Osteocyte (in vitro differentiated cells): ENCODE data around the gene IMPDH1. TPM values are rescaled to one million over a fixed set of nuclear protein-coding genes. Genes with fewer than 3 reads are reported as not detected.
A peak's percentile ranks its signal among the peaks of the same experiment; 100 is the strongest.

Experiments
- DNase-seq: peaks from one replicate; pipeline ENCODE4 v3.0.0; 2021; ENCODE audit warnings: mixed read lengths; ENCODE audit not compliant: unreplicated experiment; ENCODE audit errors: extremely low spot score
- H3K27ac Mint-ChIP-seq: one replicate; pipeline ENCODE4 v1.8.0; 2021; ENCODE audit warnings: mild to moderate bottlenecking, mixed read lengths; ENCODE audit not compliant: unreplicated experiment
- H3K27me3 Mint-ChIP-seq: one replicate; pipeline ENCODE4 v1.8.0; 2021; ENCODE audit warnings: mixed read lengths; ENCODE audit not compliant: unreplicated experiment
- H3K36me3 Mint-ChIP-seq: one replicate; pipeline ENCODE4 v1.8.0; 2021; ENCODE audit warnings: mixed read lengths; ENCODE audit not compliant: unreplicated experiment
- H3K4me1 Mint-ChIP-seq: one replicate; pipeline ENCODE4 v1.8.0; 2021; ENCODE audit warnings: mixed read lengths; ENCODE audit not compliant: unreplicated experiment
- H3K4me3 Mint-ChIP-seq: one replicate; pipeline ENCODE4 v1.8.0; 2021; ENCODE audit warnings: mild to moderate bottlenecking, moderate library complexity, mixed read lengths; ENCODE audit not compliant: unreplicated experiment
- H3K9me3 Mint-ChIP-seq: one replicate; pipeline ENCODE4 v1.8.0; 2021; ENCODE audit warnings: mixed read lengths; ENCODE audit not compliant: unreplicated experiment
- total RNA-seq: library from RNA; stranded (reverse); gene quantifications from 2 replicates; pipeline ENCODE4 v1.2.1, GENCODE V29; 2021
- TF ChIP-seq, protein P1 (sequence below): fragments of 200-600 bp; sonication (generic); IDR thresholded peaks from 2 replicates; pipeline ENCODE4 v1.5.0; 2021; ENCODE audit warnings: antibody characterized with exemption, mild to moderate bottlenecking, moderate library complexity

Gene IMPDH1
- total RNA-seq, 1 donor from 2014 or later = 33.5 TPM

- Mint-ChIP-seq H3K4me1 (no peaks in the 10 kb centered on the region), H3K36me3 (no peaks in the 10 kb centered on the region), H3K4me3 (no peak overlapping the region), H3K9me3 (no peaks in the 10 kb centered on the region), H3K27ac (no peak overlapping the region), H3K27me3 (peaks cover 39% of the 10 kb centered on the region)
- DNase-seq = peak; percentile 75
- TF ChIP-seq, protein P1, sequence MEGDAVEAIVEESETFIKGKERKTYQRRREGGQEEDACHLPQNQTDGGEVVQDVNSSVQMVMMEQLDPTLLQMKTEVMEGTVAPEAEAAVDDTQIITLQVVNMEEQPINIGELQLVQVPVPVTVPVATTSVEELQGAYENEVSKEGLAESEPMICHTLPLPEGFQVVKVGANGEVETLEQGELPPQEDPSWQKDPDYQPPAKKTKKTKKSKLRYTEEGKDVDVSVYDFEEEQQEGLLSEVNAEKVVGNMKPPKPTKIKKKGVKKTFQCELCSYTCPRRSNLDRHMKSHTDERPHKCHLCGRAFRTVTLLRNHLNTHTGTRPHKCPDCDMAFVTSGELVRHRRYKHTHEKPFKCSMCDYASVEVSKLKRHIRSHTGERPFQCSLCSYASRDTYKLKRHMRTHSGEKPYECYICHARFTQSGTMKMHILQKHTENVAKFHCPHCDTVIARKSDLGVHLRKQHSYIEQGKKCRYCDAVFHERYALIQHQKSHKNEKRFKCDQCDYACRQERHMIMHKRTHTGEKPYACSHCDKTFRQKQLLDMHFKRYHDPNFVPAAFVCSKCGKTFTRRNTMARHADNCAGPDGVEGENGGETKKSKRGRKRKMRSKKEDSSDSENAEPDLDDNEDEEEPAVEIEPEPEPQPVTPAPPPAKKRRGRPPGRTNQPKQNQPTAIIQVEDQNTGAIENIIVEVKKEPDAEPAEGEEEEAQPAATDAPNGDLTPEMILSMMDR = no peak
Observed at GRCh38 chr7:128352636-128353035, 57.1 kb downstream of the IMPDH1 start.

GRCh38 chr7:128352153-128352537 is 57.6 kb downstream of the IMPDH1 start:
- Mint-ChIP-seq H3K27me3 (peaks cover 42% of the 10 kb centered on the region), H3K9me3 (no peaks in the 10 kb centered on the region), H3K27ac (no peak overlapping the region), H3K4me3 (no peak overlapping the region), H3K4me1 (no peaks in the 10 kb centered on the region), H3K36me3 (no peaks in the 10 kb centered on the region)
- peak; percentile 80 for DNase-seq
- TF ChIP-seq, protein P1 = peak; percentile 5

DNA sequence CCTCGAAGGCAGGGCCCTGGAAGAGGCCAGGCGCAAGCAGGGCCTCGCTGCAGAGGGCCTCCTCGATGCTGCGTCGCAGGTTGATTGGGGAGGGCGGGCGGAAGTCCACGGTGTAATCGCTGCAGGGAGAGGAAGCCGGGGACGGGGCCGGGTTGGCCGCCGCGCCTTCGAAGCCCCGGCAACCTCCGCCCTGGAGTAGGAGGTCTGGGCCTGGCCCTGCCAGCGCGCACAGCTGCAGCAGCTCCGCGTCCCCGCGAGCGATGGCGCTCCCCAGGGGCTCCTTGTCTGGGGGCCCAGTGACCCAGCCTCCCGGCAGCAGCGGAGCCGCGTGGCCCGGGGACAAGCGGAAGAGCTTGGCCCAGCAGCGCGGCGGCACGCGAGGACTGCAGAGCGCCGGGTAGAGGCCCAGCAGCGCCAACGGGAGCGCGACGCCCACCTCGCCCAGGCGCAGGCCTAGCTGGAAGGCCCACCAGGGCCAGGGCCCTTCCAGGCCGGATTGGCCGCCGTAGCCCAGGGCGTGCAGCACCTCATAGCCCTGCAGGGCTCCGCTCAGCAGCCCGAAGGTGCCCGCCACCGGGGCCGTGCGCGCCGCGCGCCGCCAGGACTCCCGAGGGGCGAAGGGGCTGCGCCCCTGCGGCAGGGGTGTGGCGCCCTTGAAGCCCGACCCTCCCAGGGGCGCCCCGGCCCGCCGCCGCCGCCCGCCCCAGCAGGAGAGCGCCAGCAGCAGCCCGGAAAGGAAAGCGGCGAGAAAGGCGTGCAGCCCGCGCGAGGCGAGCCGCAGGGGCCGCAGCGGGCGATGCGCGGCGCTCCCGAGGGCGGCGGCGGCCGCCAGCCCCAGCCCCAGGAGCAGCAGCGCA is 58.3 kb downstream of the IMPDH1 start:
- DNase-seq = peak; percentile 79
- peaks cover 42% of the 10 kb centered on the region for H3K27me3 Mint-ChIP-seq
- no peak overlapping the region for H3K27ac Mint-ChIP-seq
- H3K4me3 Mint-ChIP-seq = no peak overlapping the region
- no peaks in the 10 kb centered on the region for H3K4me1 Mint-ChIP-seq
- H3K36me3 Mint-ChIP-seq = no peaks in the 10 kb centered on the region
- no peaks in the 10 kb centered on the region for H3K9me3 Mint-ChIP-seq
- TF ChIP-seq, protein P1 = no peak

GRCh38 chr7:128350708-128351295 is 59.0 kb downstream of the IMPDH1 start:
- TF ChIP-seq, protein P1 = no peak
- Mint-ChIP-seq H3K27me3 (peaks cover 39% of the 10 kb centered on the region), H3K9me3 (no peaks in the 10 kb centered on the region), H3K36me3 (no peaks in the 10 kb centered on the region), H3K4me3 (no peak overlapping the region), H3K4me1 (no peaks in the 10 kb centered on the region), H3K27ac (no peak overlapping the region)
- peak; percentile 82 for DNase-seq

DNA sequence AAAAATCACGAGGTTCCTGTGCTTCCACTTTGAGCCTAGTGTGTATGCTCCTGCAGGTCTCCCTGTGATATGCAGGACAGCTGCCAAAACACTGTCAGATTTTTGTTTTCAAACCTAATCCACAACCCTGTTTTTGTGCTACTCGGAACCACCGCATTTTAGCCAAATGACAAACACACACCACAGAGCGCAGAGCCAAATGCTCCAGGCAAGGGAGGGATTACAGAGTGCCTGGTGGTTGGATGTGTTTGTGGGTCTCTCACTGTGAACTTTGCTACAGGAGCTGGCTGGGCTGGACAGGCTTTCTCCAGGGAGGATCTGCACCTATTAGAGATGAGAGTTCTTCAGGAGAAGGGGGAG is 60.3 kb downstream of the IMPDH1 start:
- no peak overlapping the region for H3K4me3 Mint-ChIP-seq
- H3K9me3 Mint-ChIP-seq = no peaks in the 10 kb centered on the region
- no peaks in the 10 kb centered on the region for H3K36me3 Mint-ChIP-seq
- peak; percentile 48 for DNase-seq
- no peaks in the 10 kb centered on the region for H3K4me1 Mint-ChIP-seq
- peaks cover 35% of the 10 kb centered on the region for H3K27me3 Mint-ChIP-seq
- TF ChIP-seq, protein P1 = no peak
- no peak overlapping the region for H3K27ac Mint-ChIP-seq
